HG02943 (cell line): Measurements from ENCODE around the gene PLCB2.

Experiments used
- ATAC-seq: cut with Tn5 transposase; IDR thresholded peaks from one replicate; pipeline ENCODE4 v1.9.1; 2021; ENCODE audit warnings: mild to moderate bottlenecking, low read depth, moderate library complexity; ENCODE audit not compliant: unreplicated experiment

The PLCB2 gene

GRCh38 chr15:40287505-40287904 lies 20.2 kb downstream of the PLCB2 start:
- ATAC-seq = no peak

GRCh38 chr15:40286794-40287193 lies 20.9 kb downstream of the PLCB2 start:
- ATAC-seq = no peak

GRCh38 chr15:40286061-40286532 lies 21.6 kb downstream of the PLCB2 start:
- ATAC-seq = no peak

GRCh38 chr15:40285554-40286011 lies 22.2 kb downstream of the PLCB2 start:
- ATAC-seq = no peak

DNA sequence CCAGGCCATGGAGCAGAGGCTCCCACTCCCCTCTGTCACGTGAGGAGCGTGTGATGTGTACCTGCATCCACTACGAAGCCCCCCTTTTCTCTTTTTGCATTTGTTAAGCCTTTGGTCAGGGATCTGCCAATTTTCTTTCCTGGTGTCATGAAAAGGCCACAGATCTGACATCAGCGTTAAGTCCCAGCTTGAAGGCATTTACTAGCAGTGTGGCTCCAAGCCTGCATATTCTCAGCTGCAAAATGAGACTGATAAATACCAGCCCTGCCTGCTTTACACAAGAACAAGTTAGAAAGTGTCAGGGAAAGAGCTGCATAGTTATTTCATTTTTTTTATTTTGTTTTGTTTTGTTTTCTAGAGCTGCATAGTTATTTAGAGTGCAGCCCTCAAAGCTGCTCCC lies 22.6 kb downstream of the PLCB2 start:
- ATAC-seq = no peak

- ATAC-seq = no peak
Observed at GRCh38 chr15:40283615-40284300, 24.0 kb downstream of the PLCB2 start.

GRCh38 chr15:40282869-40283614 lies 24.7 kb downstream of the PLCB2 start, which contains the start of gene ANKRD63:
TSS of gene ANKRD63 (minus strand) at chr15:40283064. CDS start at chr15:40282586, 478 bp downstream.
- no peak for ATAC-seq

DNA sequence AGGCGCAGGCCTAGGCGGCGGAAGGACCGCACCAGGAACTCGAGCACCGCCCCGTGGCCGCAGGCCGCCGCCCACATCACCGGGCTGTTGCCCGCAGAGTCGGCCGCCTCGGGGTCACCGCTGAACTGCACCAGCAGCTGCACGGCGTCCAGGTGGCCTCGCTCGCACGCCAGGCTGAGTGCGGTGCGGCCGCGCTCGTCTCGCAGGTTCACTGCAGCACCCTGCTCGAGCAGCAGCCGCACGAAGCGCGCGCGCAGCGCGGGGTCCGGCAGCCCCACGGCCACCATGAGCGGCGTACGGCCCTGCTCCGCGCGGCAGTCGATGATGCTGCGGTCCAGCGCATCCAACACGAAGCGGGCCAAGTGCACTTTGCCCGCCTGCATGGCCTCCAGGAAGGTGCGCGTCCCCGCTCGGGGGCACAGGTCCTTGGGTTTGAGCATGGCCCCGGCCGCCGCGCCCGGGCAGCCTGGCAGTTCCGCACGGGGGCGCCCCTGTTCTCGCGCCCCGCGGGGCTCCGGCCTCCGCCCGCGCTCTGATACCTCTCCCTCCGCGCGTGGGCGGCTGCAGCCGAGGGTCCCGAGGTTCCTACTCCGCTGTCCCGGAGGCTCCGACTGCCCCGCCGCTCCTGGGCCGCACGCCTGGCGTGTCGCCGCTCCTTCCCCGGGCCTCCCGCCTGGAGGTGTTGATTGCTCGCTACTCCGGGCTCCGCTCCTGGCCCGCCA lies 25.4 kb downstream of the PLCB2 start:
- no peak for ATAC-seq

DNA sequence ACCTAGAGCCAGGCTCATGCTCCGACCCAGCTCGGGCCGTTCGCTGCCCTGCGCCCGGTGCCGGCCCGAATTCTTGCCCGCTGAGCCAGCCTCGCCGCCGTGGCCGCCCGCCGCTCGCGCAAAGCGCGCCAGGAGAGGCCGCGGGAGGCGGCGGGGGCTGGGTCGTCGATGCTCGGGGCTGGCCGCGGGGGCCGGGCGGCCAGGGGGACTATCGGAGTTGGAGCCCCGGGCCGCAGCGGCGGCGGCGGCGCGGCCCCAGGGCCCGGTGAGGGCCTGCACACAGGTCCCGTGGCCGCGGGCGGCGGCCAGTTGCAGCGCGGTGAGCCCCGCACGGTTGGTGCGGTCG lies 26.0 kb downstream of the PLCB2 start:
- no peak for ATAC-seq

DNA sequence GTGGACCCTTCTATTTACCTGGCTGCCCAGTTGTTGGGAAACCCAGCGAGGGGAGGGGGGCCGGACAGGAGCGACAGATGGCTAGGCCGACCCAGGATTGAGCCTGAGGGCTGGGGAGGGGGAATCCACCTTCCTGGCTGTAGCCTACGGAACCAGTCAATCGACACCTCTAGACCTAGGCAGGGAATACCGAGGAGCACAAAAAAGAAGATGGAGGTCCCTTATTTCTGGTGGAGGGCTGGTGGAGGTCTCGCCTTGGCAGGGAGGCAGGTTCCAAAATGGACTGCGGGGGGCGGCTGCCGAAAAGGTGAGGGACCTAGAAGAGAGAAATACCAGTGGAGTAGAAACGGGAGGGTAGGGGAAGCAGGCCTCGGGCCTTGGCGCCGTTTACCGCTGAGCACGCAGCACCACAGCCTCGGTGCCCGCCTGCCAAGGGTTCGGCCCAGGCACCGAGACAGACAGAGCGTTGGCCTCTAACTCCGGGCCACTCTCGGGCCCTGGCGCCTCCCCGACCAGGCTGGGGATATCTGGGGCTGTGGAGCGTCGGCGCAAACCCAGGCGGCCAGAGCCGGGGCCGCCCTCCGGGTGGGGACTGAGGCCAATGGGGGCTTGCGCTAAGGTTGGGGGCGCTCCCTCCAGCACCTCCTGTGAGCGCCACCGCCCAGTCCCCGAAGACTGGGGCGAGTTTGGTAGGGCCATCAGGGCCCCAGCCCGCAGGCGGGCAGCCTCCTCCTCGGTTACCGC lies 26.5 kb downstream of the PLCB2 start:
- no peak for ATAC-seq

DNA sequence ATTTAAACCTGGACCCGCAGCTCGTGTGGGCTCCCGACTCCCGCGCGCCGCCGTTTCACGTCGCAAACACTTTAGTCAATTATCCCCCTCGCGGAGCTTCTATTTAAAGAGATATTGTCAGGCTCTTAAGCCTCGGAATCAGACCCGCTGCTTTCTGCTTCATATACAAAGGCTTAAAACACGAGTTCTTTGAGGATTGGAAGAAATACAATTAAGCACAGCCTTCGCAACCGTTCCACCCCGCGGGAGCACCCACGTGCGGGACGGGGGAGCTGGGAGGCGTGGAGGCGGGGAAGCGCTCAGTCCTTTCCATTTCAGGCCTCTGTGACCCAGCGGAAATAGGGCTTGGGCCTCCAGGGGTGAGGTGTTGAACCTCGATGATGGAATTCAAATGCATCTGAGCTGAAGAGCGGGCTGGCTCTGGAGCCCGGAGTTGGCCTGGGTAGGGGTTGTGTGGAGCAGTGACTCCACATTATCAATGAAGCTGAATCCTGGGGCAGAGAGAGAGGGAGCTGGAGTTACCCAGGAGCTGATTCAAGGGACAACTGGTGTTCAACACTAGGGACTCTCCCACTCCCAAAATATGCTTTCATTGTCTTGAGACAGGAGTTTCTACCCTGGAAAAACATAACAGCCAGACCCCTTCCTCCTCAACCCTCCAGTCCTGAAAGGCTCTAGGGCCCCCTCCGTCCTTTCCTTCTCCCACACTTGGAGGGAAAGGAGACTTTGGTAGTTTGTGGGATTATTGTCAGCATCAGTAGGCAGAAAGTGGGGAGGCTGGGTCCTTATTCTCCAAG lies 27.3 kb downstream of the PLCB2 start:
- no peak for ATAC-seq

GRCh38 chr15:40279437-40280141 lies 28.1 kb downstream of the PLCB2 start:
- ATAC-seq = no peak

- ATAC-seq = no peak
Observed at GRCh38 chr15:40278026-40278425, 29.7 kb downstream of the PLCB2 start.

GRCh38 chr15:40277471-40277870 lies 30.3 kb downstream of the PLCB2 start:
- ATAC-seq = no peak

- no peak for ATAC-seq
Observed at GRCh38 chr15:40276927-40277326, 30.8 kb downstream of the PLCB2 start.

DNA sequence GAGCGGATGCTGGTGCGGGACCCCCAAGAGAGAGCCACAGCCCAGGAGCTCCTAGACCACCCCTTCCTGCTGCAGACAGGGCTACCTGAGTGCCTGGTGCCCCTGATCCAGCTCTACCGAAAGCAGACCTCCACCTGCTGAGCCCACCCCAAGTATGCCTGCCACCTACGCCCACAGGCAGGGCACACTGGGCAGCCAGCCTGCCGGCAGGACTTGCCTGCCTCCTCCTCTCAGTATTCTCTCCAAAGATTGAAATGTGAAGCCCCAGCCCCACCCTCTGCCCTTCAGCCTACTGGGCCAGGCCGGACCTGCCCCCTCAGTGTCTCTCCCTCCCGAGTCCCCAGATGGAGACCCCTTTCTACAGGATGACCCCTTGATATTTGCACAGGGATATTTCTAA lies 31.8 kb downstream of the PLCB2 start:
- ATAC-seq = no peak

- ATAC-seq = no peak
Observed at GRCh38 chr15:40275523-40275922, 32.2 kb downstream of the PLCB2 start.

DNA sequence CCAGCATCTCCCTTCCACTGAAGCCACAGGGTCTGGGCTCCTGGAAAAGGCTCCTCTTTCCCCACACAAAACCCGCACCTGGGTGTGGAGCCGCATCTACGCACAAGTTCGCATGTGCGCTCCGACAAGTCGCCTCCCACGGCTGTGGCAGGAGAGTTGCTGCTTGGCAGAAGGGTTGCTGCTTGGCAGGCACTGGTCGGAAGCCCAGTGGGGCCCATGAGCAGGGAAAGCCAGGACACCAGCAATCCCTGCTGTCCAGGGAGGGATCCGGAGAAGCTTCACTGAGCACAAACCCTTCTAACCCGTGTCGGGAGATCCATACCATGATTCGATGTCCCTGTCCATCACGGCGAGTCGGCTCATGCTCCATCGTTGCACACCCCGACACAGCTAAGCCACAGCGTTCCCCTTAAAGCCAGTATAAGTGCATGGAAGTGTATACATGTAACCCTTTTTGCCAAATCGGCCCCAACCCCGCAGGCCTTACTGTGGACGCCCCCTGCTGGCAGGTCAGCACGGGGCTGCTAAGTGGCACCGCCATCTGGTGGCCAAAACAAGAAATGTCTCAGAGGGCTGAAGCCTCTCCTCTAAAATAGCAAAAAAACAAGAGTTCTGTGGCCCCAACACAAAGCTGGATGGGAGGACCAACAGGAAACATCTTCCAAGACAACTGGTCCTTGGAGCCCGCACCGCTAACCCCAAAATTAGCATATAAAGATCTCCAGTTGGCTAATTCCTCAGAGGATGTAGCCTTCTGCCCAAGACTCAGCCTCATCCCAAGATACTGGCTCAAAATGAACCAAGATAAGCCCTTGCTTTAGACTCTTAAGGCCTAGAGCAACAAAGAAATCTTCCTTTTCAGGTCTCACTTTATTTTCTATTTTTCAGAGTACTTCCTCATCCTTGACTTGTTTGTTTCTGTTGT lies 33.1 kb downstream of the PLCB2 start:
- ATAC-seq = no peak
